RWPE1 (cell line): ENCODE results near the gene RBMY1F.
"Not testable (repeated sequence)": the region's sequence is repeated elsewhere in the genome, so short reads cannot be mapped to it uniquely, and the experiment has no call there.

Experiments used
- CTCF ChIA-PET: fragments of 350-600 bp; sonication (Branson Sonifier 250); formaldehyde crosslinking; extraction: SDS; loops from one replicate; lab custom pipeline; 2021; lab: Yijun Ruan, JAX
- POLR2A ChIA-PET: fragments of 400-600 bp; formaldehyde crosslinking; extraction: SDS; loops from one replicate; lab custom pipeline; 2020; ENCODE audit warnings: antibody characterized with exemption; ENCODE audit not compliant: low non-redundant PET; lab: Yijun Ruan, JAX
- DNase-seq: peaks from one replicate; pipeline ENCODE4 v3.0.0; 2012; ENCODE audit warnings: low spot score
- H3K27ac ChIP-seq: fragments of 450-650 bp; 2 replicates; pipeline ENCODE4 v1.5.1; 2017

The RBMY1F gene

DNA sequence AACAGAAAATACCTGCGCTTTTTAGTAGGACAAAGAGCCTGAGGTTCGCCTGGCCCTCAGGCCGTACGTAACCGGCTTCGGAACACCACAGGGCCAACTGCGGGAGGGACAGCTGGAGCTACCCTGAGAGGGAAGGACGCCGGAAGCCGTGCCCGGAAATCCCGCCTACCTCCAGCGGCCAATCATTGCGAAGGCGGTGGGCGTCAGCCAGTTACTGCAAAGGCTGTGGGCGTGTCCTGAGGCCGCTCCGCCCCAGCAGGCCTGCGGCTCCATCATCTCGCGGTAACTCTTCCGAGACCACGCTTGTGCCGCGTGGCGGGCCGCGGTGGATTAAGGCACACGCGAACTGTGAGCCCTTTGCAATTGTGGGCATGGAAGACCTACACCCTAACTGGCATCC, at the start of gene RBMY1F:
TSS of gene RBMY1F (minus strand) at position 101 of the 400 bp plus-strand sequence. CDS start 1,954 bp downstream, outside the sequence.
- DNase-seq, POLR2A ChIA-PET, CTCF ChIA-PET, H3K27ac ChIP-seq: not testable (repeated sequence)

DNA sequence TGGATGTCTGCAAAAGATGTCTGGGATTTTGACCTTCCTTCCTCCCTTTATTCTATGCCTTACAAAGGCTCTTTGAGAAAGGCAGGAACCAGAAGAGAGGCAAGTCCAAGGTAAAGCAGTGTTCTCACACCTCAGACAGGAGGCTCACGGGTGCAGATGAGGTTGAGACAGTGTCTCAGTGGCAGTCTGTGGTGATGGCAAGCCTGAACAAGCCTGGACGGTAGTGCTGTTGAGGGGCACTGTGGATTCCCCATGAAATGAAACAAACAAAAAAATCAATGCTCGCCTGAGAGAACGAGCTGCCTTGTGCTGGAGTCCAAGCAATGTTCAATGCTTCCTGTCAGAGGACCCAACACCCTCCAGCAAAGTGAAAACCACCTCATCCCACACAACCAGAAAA, 31.6 kb downstream of the RBMY1F start:
- CTCF ChIA-PET, POLR2A ChIA-PET, H3K27ac ChIP-seq, DNase-seq: not testable (repeated sequence)

DNA sequence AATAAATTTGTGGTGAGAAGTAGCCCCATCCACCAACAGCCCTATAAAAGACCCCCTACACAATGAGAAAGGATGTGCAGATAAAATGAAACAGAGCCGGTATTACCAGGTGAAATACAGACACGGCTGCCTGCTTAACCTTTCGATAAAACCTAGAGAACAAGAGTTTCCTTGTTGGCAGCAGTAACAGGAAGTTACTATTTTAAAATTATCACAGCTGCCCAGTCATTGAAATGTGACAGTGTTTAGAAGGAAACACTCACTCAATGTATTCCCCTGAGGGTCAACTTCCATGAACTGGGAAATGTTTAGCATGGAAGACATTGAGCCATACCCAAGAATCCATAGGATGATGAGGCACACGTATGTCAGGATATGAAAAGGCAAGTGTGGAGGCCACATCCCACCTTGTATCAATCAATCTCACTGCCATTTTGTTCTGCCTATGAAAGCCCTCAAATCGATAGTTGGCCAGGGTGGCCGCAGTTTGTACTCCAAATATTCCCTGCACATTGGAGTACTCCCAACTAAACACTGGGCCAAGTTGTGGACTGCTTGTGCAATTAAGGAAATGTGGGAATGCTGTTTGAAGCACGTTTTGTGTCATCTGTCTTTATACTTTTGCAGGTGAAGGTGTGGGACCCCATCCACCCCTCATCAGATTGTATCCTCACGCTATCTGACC, 41.6 kb downstream of the RBMY1F start:
- H3K27ac ChIP-seq, POLR2A ChIA-PET, CTCF ChIA-PET, DNase-seq: not testable (repeated sequence)

DNA sequence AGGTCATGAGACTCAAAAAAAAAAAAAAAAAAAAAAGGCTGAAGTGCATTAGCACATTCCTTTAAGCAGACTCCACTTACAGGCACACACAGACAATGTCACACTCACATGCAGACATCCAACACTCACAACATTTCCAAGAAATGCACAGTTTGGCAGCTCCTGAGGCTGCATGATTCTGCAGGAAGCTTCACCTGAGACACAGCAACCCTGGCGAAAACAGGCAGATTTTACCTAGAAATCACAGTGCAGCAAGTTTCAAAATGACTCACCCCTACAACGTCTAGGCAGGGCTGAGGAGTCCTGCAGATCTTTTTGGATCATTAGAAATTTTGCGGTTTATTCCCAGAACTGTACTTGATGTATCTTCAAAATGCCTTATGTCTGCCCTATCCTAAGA, 48.0 kb downstream of the RBMY1F start:
- POLR2A ChIA-PET, DNase-seq, CTCF ChIA-PET, H3K27ac ChIP-seq: not testable (repeated sequence)

DNA sequence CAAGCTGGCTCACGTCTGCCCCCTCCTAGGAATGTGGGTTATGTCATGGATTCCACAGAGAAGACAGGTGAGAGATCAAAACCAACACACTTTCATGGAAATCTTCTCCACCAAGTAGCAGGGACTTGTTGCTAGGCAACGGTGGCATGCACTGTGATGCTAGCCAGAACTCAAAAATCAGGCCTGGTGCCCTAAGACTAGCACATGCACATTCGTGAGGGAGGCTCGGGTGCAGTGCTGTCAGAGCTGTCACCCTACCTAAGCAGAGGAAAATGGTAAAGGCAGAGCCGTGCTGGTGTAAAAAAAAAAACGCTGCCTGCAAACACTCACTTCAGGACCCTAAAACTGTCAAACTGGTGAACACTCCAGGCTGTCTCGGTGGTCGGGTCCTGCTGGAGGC, 52.2 kb downstream of the RBMY1F start:
- DNase-seq, CTCF ChIA-PET, H3K27ac ChIP-seq, POLR2A ChIA-PET: not testable (repeated sequence)
